RWPE1 (cell line): ENCODE measurements around the gene KIF7.
"Not testable (repeated sequence)": the region's sequence is repeated elsewhere in the genome, so short reads cannot be mapped to it uniquely, and the experiment has no call there.

Experiments
- CTCF ChIA-PET: fragments of 350-600 bp; sonication (Branson Sonifier 250); formaldehyde crosslinking; extraction: SDS; loops from one replicate; lab custom pipeline; 2021; lab: Yijun Ruan, JAX
- POLR2A ChIA-PET: fragments of 400-600 bp; formaldehyde crosslinking; extraction: SDS; loops from one replicate; lab custom pipeline; 2020; ENCODE audit warnings: antibody characterized with exemption; ENCODE audit not compliant: low non-redundant PET; lab: Yijun Ruan, JAX
- DNase-seq: peaks from one replicate; pipeline ENCODE4 v3.0.0; 2012; ENCODE audit warnings: low spot score
- H3K27ac ChIP-seq: fragments of 450-650 bp; 2 replicates; pipeline ENCODE4 v1.5.1; 2017
- CTCF ChIP-seq: fragments of 450-650 bp; conservative IDR thresholded peaks from 2 replicates; pipeline ENCODE4 v1.5.1; 2017; ENCODE audit warnings: low read depth, mild to moderate bottlenecking

The KIF7 gene

GRCh38 chr15:89654847-89655805, at the start of gene KIF7:
Gene KIF7, minus strand, starts transcription at chr15:89655467. Its CDS starts 2,537 bp downstream, at chr15:89652930.
- peak; percentile 54 for DNase-seq
- CTCF ChIA-PET: interaction anchor here (0.6 kb wide), 2 partner anchors 10 to 94 kb away, joined by 3 read pairs; no protein-coding TSS in a partner anchor
- TF ChIP-seq CTCF: no peak
- POLR2A ChIA-PET: no interaction called here
- peak within 1 kb of the TSS; percentile 37 for H3K27ac ChIP-seq

GRCh38 chr15:89704411-89704810, 49.1 kb upstream of the KIF7 start:
- no peak for DNase-seq
- no peak for TF ChIP-seq CTCF
- no peak overlapping the region for H3K27ac ChIP-seq
- CTCF ChIA-PET: no interaction called here
- POLR2A ChIA-PET: no interaction called here

- TF ChIP-seq CTCF: no peak
- H3K27ac ChIP-seq: no peak overlapping the region
- no peak for DNase-seq
- ChIA-PET CTCF (interaction anchor here (0.6 kb wide), 1 partner anchor 253 kb away, joined by 4 read pairs; no protein-coding TSS in a partner anchor), POLR2A (no interaction called here)
Measured at GRCh38 chr15:89695198-89695597, 39.9 kb upstream of the KIF7 start.

GRCh38 chr15:89693696-89694095, 38.4 kb upstream of the KIF7 start:
- ChIA-PET CTCF (no interaction called here), POLR2A (no interaction called here)
- DNase-seq: no peak
- no peak overlapping the region for H3K27ac ChIP-seq
- TF ChIP-seq CTCF: no peak

GRCh38 chr15:89693091-89693490, 37.8 kb upstream of the KIF7 start:
- ChIA-PET CTCF (no interaction called here), POLR2A (no interaction called here)
- DNase-seq: no peak
- H3K27ac ChIP-seq: no peak overlapping the region
- TF ChIP-seq CTCF: no peak

- peak within 1 kb of the TSS; percentile 59 for H3K27ac ChIP-seq
- DNase-seq: peak; percentile 91
- TF ChIP-seq CTCF: no peak
Measured at GRCh38 chr15:89690276-89691218, 35.3 kb upstream of the KIF7 start, which contains the start of the genes PEX11A and WDR93. Gene PEX11A, minus strand, starts transcription at chr15:89690754. Its CDS starts 122 bp downstream, at chr15:89690632. Gene WDR93, plus strand, starts transcription at chr15:89690811. Its CDS starts 10,936 bp downstream, at chr15:89701747.

GRCh38 chr15:89689930-89690275, 34.6 kb upstream of the KIF7 start:
- peak overlapping the region; percentile 59 for H3K27ac ChIP-seq
- POLR2A ChIA-PET, DNase-seq, CTCF ChIA-PET: not testable (repeated sequence)

More at GRCh38 chr15:89690276-89691218, 35.3 kb upstream of the KIF7 start, which contains the start of the genes PEX11A and WDR93:
- ChIA-PET POLR2A (interaction anchor here (0.5 kb wide), 1 partner anchor 113 kb away, joined by 3 read pairs; no protein-coding TSS in a partner anchor), CTCF (no interaction called here)
